PFSK-1 (cell line): ENCODE data around the gene SFT2D2.

ENCODE experiments used
- FOXP2 ChIP-seq: optimal IDR thresholded peaks from 2 replicates; pipeline ENCODE3; 2011; ENCODE audit warnings: borderline replicate concordance, control low read depth, inconsistent platforms; ENCODE audit not compliant: insufficient read depth; ENCODE audit errors: extremely low read length, extremely low read depth
- POLR2AphosphoS5 ChIP-seq: IDR thresholded peaks from 2 replicates; pipeline ENCODE4 v1.6.1; 2012; ENCODE audit warnings: low read depth, mild to moderate bottlenecking, control low read depth, low read length, moderate library complexity
- REST ChIP-seq, 2 experiments: IDR thresholded peaks; 2 replicates each; pipeline versions ENCODE4 v1.6.1 to v1.8.0; 2011 to 2012; ENCODE audit warnings: low read depth in 2 of 2, low read length in 2 of 2, control low read depth in 1 of 2, inconsistent platforms in 1 of 2, mild to moderate bottlenecking in 1 of 2, moderate library complexity in 1 of 2; ENCODE audit not compliant: insufficient read depth in 1 of 2
- SIN3A ChIP-seq: IDR thresholded peaks from 2 replicates; pipeline ENCODE4 v1.6.1; 2012; ENCODE audit warnings: mild to moderate bottlenecking, low read length, moderate library complexity, borderline replicate concordance; ENCODE audit not compliant: insufficient read depth
- TAF1 ChIP-seq: IDR thresholded peaks from 2 replicates; pipeline ENCODE4 v1.6.1; 2012; ENCODE audit warnings: low read length, control low read depth, borderline replicate concordance; ENCODE audit not compliant: insufficient read depth

SFT2D2 gene

GRCh38 chr1:168285971-168286927, 60.4 kb downstream of the SFT2D2 start:
- TF ChIP-seq REST (IDR thresholded peaks at IDR 0.05; ENCODE audit: insufficient read depth in 1 of 2, low read depth in 2 of 2, low read length in 2 of 2) (no peak), FOXP2 (no peak), TAF1 (no peak), POLR2AphosphoS5 (no peak), SIN3A (no peak)

DNA sequence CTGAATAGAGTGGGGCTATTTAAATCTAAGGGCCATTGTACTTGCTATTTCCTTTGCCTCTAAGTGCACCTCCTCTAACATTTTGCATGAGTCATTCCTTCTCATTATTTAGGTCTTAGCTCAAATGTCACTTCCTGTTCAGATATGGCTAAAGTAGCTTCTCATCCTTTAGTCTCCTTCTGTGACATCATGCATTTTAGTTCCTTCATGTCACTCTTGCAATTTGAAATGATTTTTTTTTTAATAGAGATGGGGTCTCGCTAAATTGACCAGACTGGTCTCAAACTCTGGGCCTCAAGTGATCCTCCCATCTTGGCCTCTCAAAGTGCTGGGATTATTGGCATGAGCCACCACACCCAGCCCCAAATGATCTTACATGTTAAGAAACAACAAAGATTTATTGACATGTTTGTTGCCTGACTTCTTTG, 61.4 kb downstream of the SFT2D2 start:
- TF ChIP-seq TAF1 (no peak), FOXP2 (no peak), SIN3A (no peak), POLR2AphosphoS5 (no peak), REST (IDR thresholded peaks at IDR 0.05; ENCODE audit: insufficient read depth in 1 of 2, low read depth in 2 of 2, low read length in 2 of 2) (no peak)

GRCh38 chr1:168288311-168289052, 62.7 kb downstream of the SFT2D2 start:
- no peak for TF ChIP-seq FOXP2
- no peak for TF ChIP-seq POLR2AphosphoS5
- no peak for TF ChIP-seq SIN3A
- TF ChIP-seq TAF1: no peak
- no peak for TF ChIP-seq REST (IDR thresholded peaks at IDR 0.05; ENCODE audit: insufficient read depth in 1 of 2, low read depth in 2 of 2, low read length in 2 of 2)

DNA sequence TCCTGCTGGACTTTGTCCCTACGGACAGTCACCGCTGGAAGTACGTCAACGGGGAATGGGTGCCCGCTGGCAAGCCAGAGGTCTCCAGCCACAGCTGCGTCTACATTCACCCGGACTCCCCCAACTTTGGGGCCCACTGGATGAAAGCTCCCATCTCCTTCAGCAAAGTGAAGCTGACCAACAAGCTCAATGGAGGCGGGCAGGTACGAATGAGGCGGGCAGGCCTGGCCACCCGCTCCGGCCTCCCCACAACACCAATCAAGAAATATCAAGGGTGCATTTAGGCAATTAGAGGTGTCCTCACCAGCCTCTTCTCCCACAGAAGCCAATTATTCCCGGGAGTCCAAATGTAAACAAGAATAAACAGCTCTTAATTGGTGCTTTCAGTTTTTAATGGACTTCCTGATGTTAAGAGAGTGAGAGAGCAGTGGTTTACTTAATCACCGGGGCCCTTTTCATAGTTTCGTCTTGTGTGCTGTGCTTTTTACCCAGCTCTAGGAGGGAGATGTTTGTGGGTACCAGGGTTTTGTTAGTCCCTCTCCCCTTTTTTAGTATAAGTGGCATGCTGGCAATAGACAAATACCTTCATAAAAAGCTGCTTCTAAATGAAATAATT, 65.5 kb downstream of the SFT2D2 start:
- TF ChIP-seq TAF1: no peak
- no peak for TF ChIP-seq REST (IDR thresholded peaks at IDR 0.05; ENCODE audit: insufficient read depth in 1 of 2, low read depth in 2 of 2, low read length in 2 of 2)
- TF ChIP-seq FOXP2: no peak
- TF ChIP-seq SIN3A: no peak
- TF ChIP-seq POLR2AphosphoS5: no peak
